NK-92 treated with Interleukin-12 subunit alpha and Interleukin-12 subunit beta, amount 100 ng/mL, for 24 hours (cell line): ENCODE results near the gene OPTN.
A peak's percentile ranks its signal among the peaks of the same experiment; 100 is the strongest.
"Not testable (repeated sequence)": the region's sequence is repeated elsewhere in the genome, so short reads cannot be mapped to it uniquely, and the experiment has no call there.

Experiments used
- DNase-seq: peaks from one replicate; lab custom pipeline; 2025; lab: John Stamatoyannopoulos, UW

Gene OPTN

DNA sequence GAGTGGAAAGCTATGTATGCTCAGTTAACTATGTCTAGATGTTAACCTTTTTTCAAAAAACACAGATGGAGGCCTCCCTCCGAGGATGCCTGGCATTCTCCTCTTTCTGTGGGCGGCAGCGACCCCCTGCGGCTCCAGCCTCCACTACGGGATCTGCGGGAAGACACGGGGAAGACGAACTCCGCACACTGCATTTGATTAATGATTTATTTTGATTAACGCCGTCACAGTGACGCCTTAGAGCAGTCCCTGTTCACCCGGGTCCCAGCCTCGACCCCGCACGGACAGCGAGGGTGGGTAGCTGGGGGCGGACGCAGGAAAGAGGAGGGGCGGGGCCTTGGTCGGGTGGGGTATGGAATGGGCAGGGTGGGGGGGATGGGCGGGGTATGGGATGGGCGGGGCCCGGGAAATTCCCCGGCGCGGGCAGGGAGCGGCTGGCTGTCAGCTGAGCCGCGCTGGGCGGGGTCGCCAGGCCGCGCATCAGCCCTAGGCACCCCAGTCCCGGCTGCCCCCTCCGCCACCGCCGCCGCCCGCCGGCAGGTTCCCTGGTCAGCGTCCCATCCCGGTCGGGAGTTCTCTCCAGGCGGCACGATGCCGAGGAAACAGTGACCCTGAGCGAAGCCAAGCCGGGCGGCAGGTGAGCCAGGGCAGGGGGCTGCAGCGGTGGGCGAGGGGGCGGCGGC lies at the start of gene OPTN:
Gene OPTN, plus strand, starts transcription at position 498 of the 683 bp plus-strand sequence. CDS start 8,960 bp downstream, outside the sequence.
- DNase-seq, result peak; percentile 54

- no peak for DNase-seq
These were observed 48.8 kb upstream of the OPTN start for GRCh38 chr10:13051126-13051694.

GRCh38 chr10:13053208-13053607 lies 46.8 kb upstream of the OPTN start:
- not testable (repeated sequence) for DNase-seq

DNA sequence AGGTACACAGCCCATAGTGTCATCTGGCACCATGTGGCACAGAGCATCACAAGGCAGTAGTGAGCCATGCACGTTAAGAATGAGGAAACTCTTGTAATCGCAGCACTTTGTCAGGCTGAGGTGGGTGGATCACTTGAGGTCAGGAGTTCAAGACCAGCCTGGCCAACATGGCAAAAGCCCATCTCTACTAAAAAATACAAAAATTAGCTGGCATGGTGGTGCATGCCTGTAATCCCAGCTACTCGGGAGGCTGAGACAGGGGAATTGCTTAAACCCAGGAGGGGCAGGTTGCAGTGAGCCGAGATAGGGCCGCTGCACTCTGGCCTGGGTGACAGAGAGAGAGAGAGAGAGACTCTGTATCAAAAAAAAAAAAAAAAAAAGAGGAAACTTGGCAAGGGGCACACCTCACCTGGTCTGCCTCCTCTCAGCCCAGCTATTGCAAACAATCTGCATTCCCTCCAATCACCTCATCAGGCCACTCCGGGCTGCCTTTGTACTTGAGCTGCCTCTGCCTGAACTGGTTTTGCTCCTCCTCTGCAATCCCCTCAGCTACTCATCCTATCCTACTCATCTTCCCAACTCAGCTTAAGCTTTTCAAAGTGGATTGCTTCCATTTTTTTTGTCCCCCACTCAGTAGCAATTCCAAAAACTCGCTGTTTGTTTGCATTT lies 46.0 kb upstream of the OPTN start:
- no peak for DNase-seq

- peak; percentile 8 for DNase-seq
These were observed 45.1 kb upstream of the OPTN start for GRCh38 chr10:13054844-13055243.

GRCh38 chr10:13056456-13057077 lies 43.4 kb upstream of the OPTN start:
- DNase-seq, result no peak

GRCh38 chr10:13062803-13063202 lies 37.2 kb upstream of the OPTN start:
- DNase-seq, result no peak

GRCh38 chr10:13066527-13066926 lies 33.4 kb upstream of the OPTN start:
- DNase-seq, result no peak

- DNase-seq, result no peak
These were observed 32.5 kb upstream of the OPTN start for GRCh38 chr10:13067431-13067830.

- no peak for DNase-seq
These were observed 31.9 kb upstream of the OPTN start for GRCh38 chr10:13068071-13068470.

- no peak for DNase-seq
These were observed 31.5 kb upstream of the OPTN start for GRCh38 chr10:13068484-13068883.

GRCh38 chr10:13072339-13072738 lies 27.6 kb upstream of the OPTN start:
- DNase-seq, result no peak

- DNase-seq, result peak; percentile 25
These were observed 25.2 kb upstream of the OPTN start for GRCh38 chr10:13074563-13075451.

GRCh38 chr10:13078912-13079775 lies 20.8 kb upstream of the OPTN start:
- no peak for DNase-seq

DNA sequence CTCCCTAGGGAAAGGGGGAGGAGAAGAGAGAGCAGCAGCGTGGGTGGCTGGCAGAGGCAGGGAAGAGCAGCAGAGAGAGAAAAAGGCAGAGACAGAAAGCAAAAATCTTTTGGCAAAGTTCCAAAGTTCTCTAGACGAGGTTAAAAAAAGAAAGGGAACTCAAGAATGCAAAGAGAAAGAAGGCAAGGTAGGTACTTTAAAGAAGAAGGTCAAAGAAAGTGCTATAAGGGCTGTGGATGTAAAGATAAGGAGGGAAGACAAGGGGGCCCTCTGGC lies 20.2 kb upstream of the OPTN start:
- no peak for DNase-seq

DNA sequence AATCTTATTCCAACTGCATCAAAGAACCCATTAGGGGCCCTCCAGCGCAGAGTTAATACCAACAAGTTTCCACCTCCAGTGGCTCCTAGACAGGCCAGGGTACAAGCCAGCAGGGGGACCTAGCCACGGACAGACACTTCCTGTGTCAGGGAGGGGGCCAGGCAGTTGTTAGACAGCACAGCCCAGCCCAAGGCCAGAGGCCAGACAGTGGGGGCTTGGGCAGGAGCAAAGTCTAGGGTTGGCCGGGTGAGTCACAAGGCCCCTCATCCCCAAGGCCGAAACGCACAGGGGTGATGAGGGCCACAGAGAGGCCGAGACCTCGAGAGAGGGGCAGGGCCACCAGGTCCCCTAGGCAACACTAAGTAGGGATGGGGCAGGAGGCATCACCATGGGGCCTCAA lies 19.3 kb upstream of the OPTN start:
- no peak for DNase-seq

- DNase-seq, result not testable (repeated sequence)
These were observed 16.3 kb upstream of the OPTN start for GRCh38 chr10:13083700-13084099.

GRCh38 chr10:13086056-13086455 lies 13.9 kb upstream of the OPTN start:
- DNase-seq, result no peak

DNA sequence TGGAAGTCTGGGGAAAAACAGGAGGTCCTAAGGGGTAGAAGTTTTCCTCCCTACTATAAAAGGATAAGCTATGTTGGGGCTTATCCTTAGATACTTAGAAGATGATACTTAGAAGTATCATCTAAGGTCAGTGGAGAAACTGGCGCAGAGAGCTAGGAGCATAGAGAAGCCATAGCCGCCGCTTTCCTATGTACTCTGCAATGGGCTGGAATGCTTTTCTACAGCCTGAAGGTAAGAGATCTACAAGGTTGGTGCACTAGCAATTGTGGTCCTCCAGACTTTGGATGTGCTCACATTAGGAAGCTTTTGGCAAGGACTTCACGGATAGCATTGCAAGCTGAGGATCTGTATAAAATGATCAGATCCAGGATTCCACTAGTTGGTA lies 12.4 kb upstream of the OPTN start:
- no peak for DNase-seq

GRCh38 chr10:13087986-13088618 lies 11.9 kb upstream of the OPTN start:
- no peak for DNase-seq

- DNase-seq, result no peak
These were observed 10.6 kb upstream of the OPTN start for GRCh38 chr10:13089345-13089744.
